Activated naive CD4-positive, alpha-beta T cell treated with anti-CD3 and anti-CD28 coated beads, Interleukin-2, amount 50 U/mL, for 24 hours (primary cell): Measurements from ENCODE around the gene SBSN.
A peak's percentile ranks its signal among the peaks of the same experiment; 100 is the strongest.

Experiments
- H3K27ac Mint-ChIP-seq: one replicate; pipeline ENCODE4 v1.8.0; 2021; ENCODE audit warnings: mild to moderate bottlenecking, mixed read lengths
- H3K27me3 Mint-ChIP-seq: one replicate; pipeline ENCODE4 v1.8.0; 2021; ENCODE audit warnings: mixed read lengths
- H3K36me3 Mint-ChIP-seq: one replicate; pipeline ENCODE4 v1.8.0; 2021; ENCODE audit warnings: mixed read lengths
- H3K4me1 Mint-ChIP-seq: one replicate; pipeline ENCODE4 v1.8.0; 2021; ENCODE audit warnings: mixed read lengths
- H3K4me3 Mint-ChIP-seq: one replicate; pipeline ENCODE4 v1.8.0; 2021; ENCODE audit warnings: mild to moderate bottlenecking, mixed read lengths
- H3K9me3 Mint-ChIP-seq: one replicate; pipeline ENCODE4 v1.8.0; 2021; ENCODE audit warnings: mixed read lengths

Gene SBSN

GRCh38 chr19:35509018-35509652, 19.0 kb downstream of the SBSN start:
- Mint-ChIP-seq H3K4me1 (peaks cover 15% of the 10 kb centered on the region), H3K27ac (no peak overlapping the region), H3K27me3 (peaks cover 11% of the 10 kb centered on the region), H3K9me3 (no peaks in the 10 kb centered on the region), H3K4me3 (peak overlapping the region; percentile 77), H3K36me3 (no peaks in the 10 kb centered on the region)

- H3K36me3 Mint-ChIP-seq: no peaks in the 10 kb centered on the region
- no peaks in the 10 kb centered on the region for H3K9me3 Mint-ChIP-seq
- H3K27me3 Mint-ChIP-seq: peaks cover 11% of the 10 kb centered on the region
- H3K4me1 Mint-ChIP-seq: peaks cover 15% of the 10 kb centered on the region
- H3K4me3 Mint-ChIP-seq: no peak overlapping the region
- H3K27ac Mint-ChIP-seq: no peak overlapping the region
Measured at GRCh38 chr19:35508129-35508528, 20.0 kb downstream of the SBSN start.

GRCh38 chr19:35507561-35507960, 20.6 kb downstream of the SBSN start:
- H3K27me3 Mint-ChIP-seq: peaks cover 9% of the 10 kb centered on the region
- H3K4me3 Mint-ChIP-seq: no peak overlapping the region
- no peaks in the 10 kb centered on the region for H3K36me3 Mint-ChIP-seq
- no peak overlapping the region for H3K27ac Mint-ChIP-seq
- no peaks in the 10 kb centered on the region for H3K9me3 Mint-ChIP-seq
- peaks cover 15% of the 10 kb centered on the region for H3K4me1 Mint-ChIP-seq

GRCh38 chr19:35506011-35506410, 22.1 kb downstream of the SBSN start:
- Mint-ChIP-seq H3K4me3 (no peak overlapping the region), H3K36me3 (no peaks in the 10 kb centered on the region), H3K27ac (no peak overlapping the region), H3K9me3 (no peaks in the 10 kb centered on the region), H3K27me3 (peaks cover 11% of the 10 kb centered on the region), H3K4me1 (peaks cover 15% of the 10 kb centered on the region)

- Mint-ChIP-seq H3K4me3 (no peak overlapping the region), H3K27ac (no peak overlapping the region), H3K4me1 (no peaks in the 10 kb centered on the region), H3K9me3 (no peaks in the 10 kb centered on the region), H3K36me3 (no peaks in the 10 kb centered on the region), H3K27me3 (peaks cover 8% of the 10 kb centered on the region)
Measured at GRCh38 chr19:35502751-35503150, 25.4 kb downstream of the SBSN start.

- Mint-ChIP-seq H3K36me3 (no peaks in the 10 kb centered on the region), H3K27me3 (peaks cover 8% of the 10 kb centered on the region), H3K9me3 (no peaks in the 10 kb centered on the region), H3K4me3 (no peak overlapping the region), H3K4me1 (no peaks in the 10 kb centered on the region), H3K27ac (no peak overlapping the region)
Measured at GRCh38 chr19:35501684-35502083, 26.4 kb downstream of the SBSN start.

- H3K9me3 Mint-ChIP-seq: no peaks in the 10 kb centered on the region
- H3K27me3 Mint-ChIP-seq: peaks cover 8% of the 10 kb centered on the region
- no peak overlapping the region for H3K4me3 Mint-ChIP-seq
- H3K4me1 Mint-ChIP-seq: no peaks in the 10 kb centered on the region
- H3K27ac Mint-ChIP-seq: no peak overlapping the region
- H3K36me3 Mint-ChIP-seq: no peaks in the 10 kb centered on the region
Measured at GRCh38 chr19:35500611-35501010, 27.5 kb downstream of the SBSN start.

GRCh38 chr19:35498984-35499527, 29.1 kb downstream of the SBSN start:
- Mint-ChIP-seq H3K9me3 (no peaks in the 10 kb centered on the region), H3K4me3 (no peak overlapping the region), H3K36me3 (no peaks in the 10 kb centered on the region)

GRCh38 chr19:35498220-35498619, 29.9 kb downstream of the SBSN start:
- Mint-ChIP-seq H3K9me3 (no peaks in the 10 kb centered on the region), H3K4me3 (no peak overlapping the region), H3K27ac (no peak overlapping the region)

More at GRCh38 chr19:35498984-35499527, 29.1 kb downstream of the SBSN start:
- Mint-ChIP-seq H3K27me3 (peaks cover 3% of the 10 kb centered on the region), H3K27ac (no peak overlapping the region), H3K4me1 (peaks cover 8% of the 10 kb centered on the region)

GRCh38 chr19:35497406-35497805, 30.7 kb downstream of the SBSN start:
- Mint-ChIP-seq H3K36me3 (no peaks in the 10 kb centered on the region), H3K4me1 (peaks cover 8% of the 10 kb centered on the region), H3K9me3 (no peaks in the 10 kb centered on the region), H3K27me3 (peaks cover 2% of the 10 kb centered on the region), H3K4me3 (no peak overlapping the region), H3K27ac (no peak overlapping the region)

More at GRCh38 chr19:35498220-35498619, 29.9 kb downstream of the SBSN start:
- peaks cover 3% of the 10 kb centered on the region for H3K27me3 Mint-ChIP-seq
- peaks cover 8% of the 10 kb centered on the region for H3K4me1 Mint-ChIP-seq
- H3K36me3 Mint-ChIP-seq: no peaks in the 10 kb centered on the region

GRCh38 chr19:35495107-35496064, 32.7 kb downstream of the SBSN start:
- Mint-ChIP-seq H3K27me3 (no peaks in the 10 kb centered on the region), H3K9me3 (no peaks in the 10 kb centered on the region), H3K27ac (no peak overlapping the region), H3K4me3 (peak overlapping the region; percentile 27), H3K36me3 (no peaks in the 10 kb centered on the region), H3K4me1 (peaks cover 8% of the 10 kb centered on the region)

GRCh38 chr19:35493971-35494370, 34.1 kb downstream of the SBSN start:
- Mint-ChIP-seq H3K4me3 (no peak overlapping the region), H3K27ac (no peak overlapping the region), H3K9me3 (no peaks in the 10 kb centered on the region), H3K27me3 (no peaks in the 10 kb centered on the region), H3K36me3 (no peaks in the 10 kb centered on the region), H3K4me1 (peaks cover 8% of the 10 kb centered on the region)

GRCh38 chr19:35491836-35492360, 36.2 kb downstream of the SBSN start:
- H3K36me3 Mint-ChIP-seq: no peaks in the 10 kb centered on the region
- H3K27ac Mint-ChIP-seq: no peak overlapping the region

GRCh38 chr19:35490364-35490763, 37.7 kb downstream of the SBSN start, which contains the start of gene KRTDAP:
KRTDAP (minus strand) TSS chr19:35490464; CDS start chr19:35490442, 22 bp downstream.
- Mint-ChIP-seq H3K4me3 (no peak within 1 kb of the TSS), H3K9me3 (no peaks in the 10 kb centered on the region), H3K27me3 (no peaks in the 10 kb centered on the region), H3K36me3 (no peaks in the 10 kb centered on the region), H3K27ac (peak within 1 kb of the TSS; percentile 2), H3K4me1 (peaks cover 6% of the 10 kb centered on the region)

More at GRCh38 chr19:35491836-35492360, 36.2 kb downstream of the SBSN start:
- Mint-ChIP-seq H3K27me3 (no peaks in the 10 kb centered on the region), H3K4me1 (peaks cover 8% of the 10 kb centered on the region), H3K4me3 (no peak overlapping the region), H3K9me3 (no peaks in the 10 kb centered on the region)

- Mint-ChIP-seq H3K9me3 (no peaks in the 10 kb centered on the region), H3K27me3 (no peaks in the 10 kb centered on the region), H3K4me1 (no peaks in the 10 kb centered on the region), H3K36me3 (no peaks in the 10 kb centered on the region), H3K4me3 (no peak overlapping the region), H3K27ac (peak overlapping the region; percentile 26)
Measured at GRCh38 chr19:35488677-35489076, 39.4 kb downstream of the SBSN start.
